WTC11 (cell line): ENCODE results near the gene SAMMSON. TPM values are rescaled to one million over a fixed set of nuclear protein-coding genes. Genes with fewer than 3 reads are reported as not detected.

Experiments
- ATAC-seq: fragments of 200-7000 bp; cut with Tn5 transposase; 2 replicates; pipeline ENCODE4 v1.10.0; 2021; ENCODE audit warnings: mild to moderate bottlenecking, moderate library complexity
- CTCF ChIA-PET: fragments of 300-600 bp; sonication (Branson Sonifier 250); formaldehyde crosslinking; loops from one replicate; lab custom pipeline; 2021; ENCODE audit warnings: antibody characterized with exemption; lab: Charles Lee
- POLR2A ChIA-PET: fragments of 350-600 bp; sonication (Branson Sonifier 250); formaldehyde crosslinking; loops from one replicate; lab custom pipeline; 2021; ENCODE audit warnings: antibody characterized with exemption; lab: Charles Lee
- DNase-seq: peaks from one replicate; pipeline ENCODE4 v3.0.0; 2021; ENCODE audit warnings: low spot score
- H3K27ac Mint-ChIP-seq: 2 replicates; pipeline ENCODE4 v1.8.0; 2021; ENCODE audit warnings: mixed read lengths
- H3K27me3 Mint-ChIP-seq: 2 replicates; pipeline ENCODE4 v1.8.0; 2021; ENCODE audit warnings: low read depth, mild to moderate bottlenecking, moderate library complexity, mixed read lengths
- H3K36me3 Mint-ChIP-seq: 2 replicates; pipeline ENCODE4 v1.8.0; 2021; ENCODE audit warnings: mixed read lengths
- H3K4me1 Mint-ChIP-seq: 2 replicates; pipeline ENCODE4 v1.8.0; 2022; ENCODE audit warnings: mixed read lengths
- H3K4me3 Mint-ChIP-seq: 2 replicates; pipeline ENCODE4 v1.8.0; 2021; ENCODE audit warnings: mild to moderate bottlenecking, moderate library complexity, mixed read lengths
- H3K9me3 Mint-ChIP-seq: 2 replicates; pipeline ENCODE4 v1.8.0; 2021; ENCODE audit warnings: mixed read lengths
- ATF6 ChIP-seq: sonication (generic); formaldehyde crosslinking; IDR thresholded peaks from 2 replicates; pipeline ENCODE4 v1.8.1; 2023; ENCODE audit warnings: mild to moderate bottlenecking, missing genetic modification reagents
- CREB1 ChIP-seq: sonication (generic); formaldehyde crosslinking; IDR thresholded peaks from 2 replicates; pipeline ENCODE4 v1.8.0; 2023; ENCODE audit warnings: mild to moderate bottlenecking, missing genetic modification reagents
- E2F1 ChIP-seq: sonication (generic); formaldehyde crosslinking; IDR thresholded peaks from 2 replicates; pipeline ENCODE4 v1.8.0; 2022; ENCODE audit warnings: mild to moderate bottlenecking, missing genetic modification reagents
- ETV6 ChIP-seq: sonication (generic); formaldehyde crosslinking; IDR thresholded peaks from 2 replicates; pipeline ENCODE4 v1.8.1; 2022; ENCODE audit warnings: mild to moderate bottlenecking, missing genetic modification reagents
- HMGA2 ChIP-seq: fragments of 250-450 bp; sonication (Bioruptor Pico); IDR thresholded peaks from 2 replicates; pipeline ENCODE4 v1.4.0; 2021; ENCODE audit warnings: mild to moderate bottlenecking, moderate library complexity
- IRF1 ChIP-seq: sonication (generic); formaldehyde crosslinking; IDR thresholded peaks from 2 replicates; pipeline ENCODE4 v1.8.0; 2023; ENCODE audit warnings: missing genetic modification reagents
- MLX ChIP-seq: sonication (generic); formaldehyde crosslinking; IDR thresholded peaks from 2 replicates; pipeline ENCODE4 v1.8.1; 2023; ENCODE audit warnings: mild to moderate bottlenecking, missing genetic modification reagents, moderate library complexity
- NFYB ChIP-seq: sonication (generic); formaldehyde crosslinking; conservative IDR thresholded peaks from 2 replicates; pipeline ENCODE4 v1.8.0; 2022; ENCODE audit warnings: low read depth, missing genetic modification reagents
- NR1H2 ChIP-seq: sonication (generic); formaldehyde crosslinking; IDR thresholded peaks from 2 replicates; pipeline ENCODE4 v1.9.0; 2021; ENCODE audit warnings: mild to moderate bottlenecking, moderate library complexity, missing genetic modification reagents
- NR3C1 ChIP-seq: sonication (generic); formaldehyde crosslinking; conservative IDR thresholded peaks from 2 replicates; pipeline ENCODE4 v1.8.1; 2023; ENCODE audit warnings: low read depth, mild to moderate bottlenecking, missing genetic modification reagents
- PRRX2 ChIP-seq: fragments of 250-450 bp; sonication (Bioruptor Pico); IDR thresholded peaks from 2 replicates; pipeline ENCODE4 v1.8.0; 2021; ENCODE audit warnings: mild to moderate bottlenecking
- TCF7 ChIP-seq: sonication (generic); formaldehyde crosslinking; IDR thresholded peaks from 2 replicates; pipeline ENCODE4 v1.8.0; 2022; ENCODE audit warnings: mild to moderate bottlenecking, low read depth, missing genetic modification reagents, moderate library complexity
- USF1 ChIP-seq: sonication (generic); formaldehyde crosslinking; IDR thresholded peaks from 2 replicates; pipeline ENCODE4 v1.8.0; 2022; ENCODE audit warnings: mild to moderate bottlenecking, missing genetic modification reagents
- USF2 ChIP-seq: sonication (generic); formaldehyde crosslinking; IDR thresholded peaks from 2 replicates; pipeline ENCODE4 v1.8.1; 2023; ENCODE audit warnings: mild to moderate bottlenecking, missing genetic modification reagents, moderate library complexity
- ZBTB21 ChIP-seq: sonication (generic); formaldehyde crosslinking; IDR thresholded peaks from 2 replicates; pipeline ENCODE4 v1.8.1; 2023; ENCODE audit warnings: mild to moderate bottlenecking, missing genetic modification reagents, borderline replicate concordance
- ZNF263 ChIP-seq: sonication (generic); formaldehyde crosslinking; IDR thresholded peaks from 2 replicates; pipeline ENCODE4 v1.8.1; 2022; ENCODE audit warnings: low read depth, mild to moderate bottlenecking, moderate library complexity, missing genetic modification reagents
- ZNF532 ChIP-seq: fragments of 250-450 bp; sonication (Bioruptor Pico); IDR thresholded peaks from 2 replicates; pipeline ENCODE4 v1.9.0; 2021; ENCODE audit warnings: mild to moderate bottlenecking, borderline replicate concordance
- total RNA-seq: library from RNA; stranded (reverse); gene quantifications from 3 replicates; pipeline ENCODE4 v1.2.3, GENCODE V29; 2021

SAMMSON gene
- total RNA-seq, 1 experiment from 2014 or later: 0.13 TPM

- TF ChIP-seq IRF1 (CRISPR knock-in tag) (no peak), ZNF263 (CRISPR knock-in tag) (no peak)
Observed at GRCh38 chr3:70095260-70095659, 95.7 kb downstream of the SAMMSON start (continued).

- Mint-ChIP-seq H3K27ac (no peak overlapping the region), H3K4me3 (no peak overlapping the region), H3K27me3 (no peaks in the 10 kb centered on the region), H3K36me3 (no peaks in the 10 kb centered on the region), H3K9me3 (no peaks in the 10 kb centered on the region), H3K4me1 (no peaks in the 10 kb centered on the region)
- CTCF ChIA-PET: interaction anchor here (1.2 to 1.6 kb wide), 3 partner anchors 9 to 12 kb away, joined by 3 to 7 read pairs (median 3); no protein-coding TSS in a partner anchor
- TF ChIP-seq ZNF532 (CRISPR knock-in tag): no peak
- TF ChIP-seq ETV6 (CRISPR knock-in tag): no peak
- no peak for TF ChIP-seq USF1
- DNase-seq: no peak
- no peak for ATAC-seq
- POLR2A ChIA-PET: no interaction called here
Observed at GRCh38 chr3:70096376-70097066, 97.0 kb downstream of the SAMMSON start.

GRCh38 chr3:70097084-70097483, 97.6 kb downstream of the SAMMSON start:
- ATAC-seq: no peak
- H3K27ac Mint-ChIP-seq: no peak overlapping the region
- ChIA-PET POLR2A (no interaction called here), CTCF (interaction anchor here (1.2 to 1.6 kb wide), 2 partner anchors 9 to 11 kb away, joined by 3 to 7 read pairs; no protein-coding TSS in a partner anchor)
- no peaks in the 10 kb centered on the region for H3K36me3 Mint-ChIP-seq
- no peaks in the 10 kb centered on the region for H3K4me1 Mint-ChIP-seq
- H3K4me3 Mint-ChIP-seq: no peak overlapping the region
- no peaks in the 10 kb centered on the region for H3K27me3 Mint-ChIP-seq
- H3K9me3 Mint-ChIP-seq: no peaks in the 10 kb centered on the region
- DNase-seq: no peak
- no peak for TF ChIP-seq NFYB
- TF ChIP-seq USF2 (CRISPR knock-in tag): no peak
- TF ChIP-seq E2F1: no peak
- TF ChIP-seq ATF6 (CRISPR knock-in tag): no peak
- TF ChIP-seq PRRX2 (CRISPR knock-in tag): no peak
- TF ChIP-seq HMGA2 (CRISPR knock-in tag): no peak
- TF ChIP-seq NR1H2: no peak
- no peak for TF ChIP-seq NR3C1 (CRISPR knock-in tag)
- no peak for TF ChIP-seq CREB1 (CRISPR knock-in tag)
- no peak for TF ChIP-seq MLX
- no peak for TF ChIP-seq TCF7 (CRISPR knock-in tag)
- no peak for TF ChIP-seq IRF1 (CRISPR knock-in tag)
- TF ChIP-seq ZBTB21: no peak
